HCT116 (cell line): Measurements from ENCODE around the gene PDE10A. TPM values are rescaled to one million over a fixed set of nuclear protein-coding genes. Genes with fewer than 3 reads are reported as not detected.

Source experiments
- ATAC-seq: fragments of 200-7000 bp; cut with Tn5 transposase; 2 replicates; pipeline ENCODE4 v1.9.1; 2020; ENCODE audit warnings: mild to moderate bottlenecking, moderate library complexity
- BruUV-seq: library from RNA; stranded (reverse); fragments of 400-500 nt; replicated peaks from 2 replicates; lab custom pipeline; 2021; lab: Mats Ljungman, UMichigan
- CTCF ChIA-PET: fragments of 300-600 bp; sonication (Branson Sonifier 250); formaldehyde crosslinking; loops from one replicate; lab custom pipeline; 2021; ENCODE audit warnings: antibody characterized with exemption; lab: Charles Lee
- POLR2A ChIA-PET: fragments of 300-600, 350-600 bp; sonication (Branson Sonifier 250); formaldehyde crosslinking; loops from one replicate; lab custom pipeline; 2021; ENCODE audit warnings: antibody characterized with exemption; lab: Charles Lee
- RAD21 ChIA-PET, 2 experiments: fragments of 300-600 bp; sonication (Branson Sonifier 250); formaldehyde crosslinking; loops; one replicate each; lab custom pipeline; 2023; ENCODE audit warnings: low total read pairs in 2 of 2; ENCODE audit not compliant: uncharacterized antibody in 2 of 2, unreplicated experiment in 2 of 2, low non-redundant PET in 1 of 2; lab: Charles Lee
- DNase-seq: peaks from one replicate; pipeline ENCODE4 v3.0.0-alpha.2; 2010; ENCODE audit warnings: low read depth, low spot score
- H2AFZ ChIP-seq: fragments of 200-600 bp; shearing (Covaris generic), sonication (generic); 2 replicates; pipeline ENCODE4 v1.6.1; 2017; ENCODE audit warnings: low read depth, mixed run types, mixed read lengths, antibody characterized with exemption, low read length; ENCODE audit not compliant: poor library complexity, severe bottlenecking
- H3K27ac ChIP-seq: 2 replicates; pipeline ENCODE4 v1.5.1; 2012; ENCODE audit warnings: low read depth, low read length
- H3K27me3 ChIP-seq: fragments of 200-600 bp; sonication (generic); 2 replicates; pipeline ENCODE4 v1.6.1; 2016; ENCODE audit warnings: mixed run types, low read length, mixed read lengths; ENCODE audit not compliant: insufficient read depth
- H3K36me3 ChIP-seq, 2 experiments: fragments of 200-500 bp in 1 of 2; fragments of 200-600 bp in 1 of 2; sonication (Bioruptor generic) in 1 of 2; sonication (generic) in 1 of 2; 2 replicates each; pipeline versions ENCODE4 v1.5.1 to v1.6.1; 2014 to 2016; ENCODE audit warnings: low read length in 2 of 2, inconsistent platforms in 1 of 2, mixed read lengths in 1 of 2, mixed run types in 1 of 2; ENCODE audit not compliant: insufficient read depth in 2 of 2, control insufficient read depth in 1 of 2
- H3K4me1 ChIP-seq, 2 experiments: fragments of 200-600 bp in 1 of 2; sonication (generic) in 1 of 2; 2 replicates each; pipeline versions ENCODE4 v1.5.1 to v1.6.1; 2012 to 2017; ENCODE audit warnings: low read length in 2 of 2, inconsistent platforms in 1 of 2, mild to moderate bottlenecking in 1 of 2, mixed read lengths in 1 of 2, mixed run types in 1 of 2, moderate library complexity in 1 of 2; ENCODE audit not compliant: insufficient read depth in 2 of 2, control insufficient read depth in 1 of 2
- H3K4me2 ChIP-seq: fragments of 200-600 bp; sonication (generic); 2 replicates; pipeline ENCODE4 v1.6.1; 2017; ENCODE audit warnings: mixed run types, low read length, mixed read lengths
- H3K4me3 ChIP-seq, 2 experiments: fragments of 200-600 bp in 1 of 2; sonication (generic) in 1 of 2; replicated peaks in 1 of 2; 2 replicates each; pipeline ENCODE4 v1.5.1; 2011 to 2016; ENCODE audit warnings: low read length in 2 of 2, control low read depth in 1 of 2, low read depth in 1 of 2, mild to moderate bottlenecking in 1 of 2, mixed read lengths in 1 of 2, mixed run types in 1 of 2
- H3K79me2 ChIP-seq: fragments of 200-600 bp; sonication (generic); 2 replicates; pipeline ENCODE4 v1.6.1; 2017; ENCODE audit warnings: mild to moderate bottlenecking, mixed run types, low read length, moderate library complexity, mixed read lengths; ENCODE audit not compliant: insufficient read depth
- H3K9ac ChIP-seq: fragments of 200-600 bp; sonication (generic); 2 replicates; pipeline ENCODE4 v1.6.1; 2016; ENCODE audit warnings: low read length, mixed read lengths
- H3K9me2 ChIP-seq: fragments of 200-600 bp; sonication (generic), shearing (Covaris generic); 2 replicates; pipeline ENCODE4 v1.6.1; 2017; ENCODE audit warnings: mixed run types, mild to moderate bottlenecking, moderate library complexity; ENCODE audit not compliant: insufficient read depth
- H3K9me3 ChIP-seq, 2 experiments: fragments of 200-500 bp in 1 of 2; fragments of 200-600 bp in 1 of 2; sonication (Bioruptor generic) in 1 of 2; sonication (generic) in 1 of 2; 2 replicates each; pipeline ENCODE4 v1.6.1; 2014 to 2017; ENCODE audit warnings: low read length in 2 of 2, mixed read lengths in 2 of 2, inconsistent platforms in 1 of 2, low read depth in 1 of 2, mild to moderate bottlenecking in 1 of 2, mixed run types in 1 of 2, moderate library complexity in 1 of 2; ENCODE audit not compliant: control insufficient read depth in 1 of 2, insufficient read depth in 1 of 2
- H4K20me1 ChIP-seq: fragments of 200-600 bp; sonication (generic), shearing (Covaris generic); 2 replicates; pipeline ENCODE4 v1.6.1; 2017; ENCODE audit warnings: mixed run types, mild to moderate bottlenecking, moderate library complexity; ENCODE audit not compliant: insufficient read depth
- ATF3 ChIP-seq: IDR thresholded peaks from 2 replicates; pipeline ENCODE4 v1.6.1; 2012
- CTCF ChIP-seq, 3 experiments: fragments of 200-600 bp in 1 of 3; sonication (generic) in 1 of 3; IDR thresholded peaks in 2 of 3; conservative IDR thresholded peaks in 1 of 3; 2 replicates each; pipeline ENCODE4 v1.5.1; 2012 to 2017; ENCODE audit warnings: low read depth in 2 of 3, low read length in 2 of 3, antibody characterized with exemption in 1 of 3, borderline replicate concordance in 1 of 3, control low read depth in 1 of 3, mild to moderate bottlenecking in 1 of 3, mixed read lengths in 1 of 3, mixed run types in 1 of 3, moderate library complexity in 1 of 3; ENCODE audit not compliant: insufficient read depth in 1 of 3
- JUND ChIP-seq: IDR thresholded peaks from 2 replicates; pipeline ENCODE4 v1.6.1; 2012
- MAX ChIP-seq: IDR thresholded peaks from 2 replicates; pipeline ENCODE4 v1.6.1; 2012
- SIN3A ChIP-seq: IDR thresholded peaks from 2 replicates; pipeline ENCODE4 v1.6.1; 2012; ENCODE audit warnings: low read depth
- intact Hi-C: fragments of 100-400 bp; cut with micrococcal nuclease; formaldehyde crosslinking; loops from 2 replicates; pipeline ENCODE4 v1.10.0; 2022
- total RNA-seq: library from RNA; stranded (reverse); gene quantifications from one replicate; pipeline ENCODE4 v1.2.1, GENCODE V29; 2021; ENCODE audit not compliant: unreplicated experiment

Gene PDE10A
- total RNA-seq, 1 experiment from 2014 or later = 0.37 TPM

- Histone ChIP-seq H4K20me1 (no peaks in the 10 kb centered on the region), H3K4me1 (no peaks in the 10 kb centered on the region), H3K9ac (no peak overlapping the region), H3K9me3 (peaks cover 0 to 4% of the 10 kb centered on the region in 2 experiments; a peak in 1 of 4 replicates), H3K79me2 (no peaks in the 10 kb centered on the region), H3K27ac (no peak overlapping the region), H3K4me3 (no peak overlapping the region), H3K9me2 (no peaks in the 10 kb centered on the region), H3K27me3 (no peaks in the 10 kb centered on the region), H3K36me3 (no peaks in the 10 kb centered on the region)
- no peak for DNase-seq
- RAD21 ChIA-PET = no interaction called here
- CTCF ChIA-PET = no interaction called here
- BruUV-seq = no TSS peak
- intact Hi-C loops = no loop called here
- TF ChIP-seq JUND (no peak), ATF3 (no peak)
- TF ChIP-seq, all 23 proteins: peak for 0
- Histone ChIP-seq H2AFZ (no peak overlapping the region), H3K4me2 (no peak overlapping the region)
- no peak for ATAC-seq
- POLR2A ChIA-PET = no interaction called here
These were observed 81.4 kb downstream of the PDE10A start for GRCh38 chr6:165581678-165582077.

- DNase-seq (no peak), ATAC-seq (no peak)
- Histone ChIP-seq H3K4me1 (peaks cover 6 to 9% of the 10 kb centered on the region in 2 experiments), H3K9me2 (no peaks in the 10 kb centered on the region), H4K20me1 (no peaks in the 10 kb centered on the region), H3K4me2 (no peak overlapping the region), H3K27me3 (no peaks in the 10 kb centered on the region), H2AFZ (no peak overlapping the region), H3K9ac (no peak overlapping the region), H3K4me3 (no peak overlapping the region), H3K36me3 (no peaks in the 10 kb centered on the region), H3K9me3 (peaks cover 0 to 4% of the 10 kb centered on the region in 2 experiments; a peak in 1 of 4 replicates), H3K27ac (no peak overlapping the region), H3K79me2 (no peaks in the 10 kb centered on the region)
- intact Hi-C loops = no loop called here
- ChIA-PET CTCF (no interaction called here), POLR2A (no interaction called here), RAD21 (no interaction called here)
- TF ChIP-seq MAX (no peak), SIN3A (no peak), CTCF (IDR thresholded peaks at IDR 0.05 in 2 of 3, conservative IDR thresholded peaks at IDR 0.05 in 1 of 3; ENCODE audit: borderline replicate concordance in 1 of 3, insufficient read depth in 1 of 3, low read depth in 2 of 3, low read length in 2 of 3) (no peak)
- no TSS peak for BruUV-seq
These were observed 82.9 kb downstream of the PDE10A start for GRCh38 chr6:165580136-165580535.
